RWPE1 (cell line): ENCODE measurements around the gene CBX1.

Experiments used
- CTCF ChIA-PET: fragments of 350-600 bp; sonication (Branson Sonifier 250); formaldehyde crosslinking; extraction: SDS; loops from one replicate; lab custom pipeline; 2021; lab: Yijun Ruan, JAX
- POLR2A ChIA-PET: fragments of 400-600 bp; formaldehyde crosslinking; extraction: SDS; loops from one replicate; lab custom pipeline; 2020; ENCODE audit warnings: antibody characterized with exemption; ENCODE audit not compliant: low non-redundant PET; lab: Yijun Ruan, JAX
- DNase-seq: peaks from one replicate; pipeline ENCODE4 v3.0.0; 2012; ENCODE audit warnings: low spot score
- H3K27ac ChIP-seq: fragments of 450-650 bp; 2 replicates; pipeline ENCODE4 v1.5.1; 2017
- CTCF ChIP-seq: fragments of 450-650 bp; conservative IDR thresholded peaks from 2 replicates; pipeline ENCODE4 v1.5.1; 2017; ENCODE audit warnings: low read depth, mild to moderate bottlenecking

The CBX1 gene

GRCh38 chr17:48111937-48112241 is 10.6 kb upstream of the CBX1 start:
- CTCF ChIA-PET: interaction anchor here (1.0 kb wide), 1 partner anchor 12 kb away, joined by 3 read pairs; no protein-coding TSS in a partner anchor
- no peak for TF ChIP-seq CTCF
- no peak overlapping the region for H3K27ac ChIP-seq
- DNase-seq: no peak
- POLR2A ChIA-PET: no interaction called here

GRCh38 chr17:48110761-48111160 is 9.5 kb upstream of the CBX1 start:
- POLR2A ChIA-PET: no interaction called here
- no peak for TF ChIP-seq CTCF
- CTCF ChIA-PET: no interaction called here

GRCh38 chr17:48107137-48108055 is 6.1 kb upstream of the CBX1 start, which contains the start of gene SNX11:
SNX11 (plus strand) TSS chr17:48107766; CDS start chr17:48112044, 4,278 bp downstream.
- no peak for TF ChIP-seq CTCF
- ChIA-PET POLR2A (interaction anchor here (0.7 to 1.1 kb wide), 2 partner anchors 9 to 20 kb away, joined by 3 read pairs; no protein-coding TSS in a partner anchor), CTCF (interaction anchor here (0.6 to 1.4 kb wide), 5 partner anchors 17 to 1035 kb away, joined by 3 read pairs; no protein-coding TSS in a partner anchor)
- DNase-seq: peak; percentile 89
- peak within 1 kb of the TSS; percentile 95 for H3K27ac ChIP-seq

More at GRCh38 chr17:48110761-48111160, 9.5 kb upstream of the CBX1 start:
- no peak for DNase-seq
- H3K27ac ChIP-seq: peak overlapping the region; percentile 21; the same call in 1 of the 2 replicates

- peak overlapping the region; percentile 95 for H3K27ac ChIP-seq
- TF ChIP-seq CTCF: no peak
- no peak for DNase-seq
- ChIA-PET CTCF (interaction anchor here (0.7 to 1.4 kb wide), 3 partner anchors 17 to 1034 kb away, joined by 3 read pairs; no protein-coding TSS in a partner anchor), POLR2A (interaction anchor here (0.7 kb wide), 1 partner anchor 9 kb away, joined by 4 read pairs; no protein-coding TSS in a partner anchor)
Measured at GRCh38 chr17:48106802-48107136, 5.5 kb upstream of the CBX1 start.

- ChIA-PET CTCF (interaction anchor here (0.6 to 1.0 kb wide), 2 partner anchors 20 to 24 kb away, joined by 3 read pairs; no protein-coding TSS in a partner anchor), POLR2A (no interaction called here)
- no peak for DNase-seq
- no peak for TF ChIP-seq CTCF
- no peak overlapping the region; the same call in 1 of the 2 replicates for H3K27ac ChIP-seq
Measured at GRCh38 chr17:48104440-48104839, 3.2 kb upstream of the CBX1 start.

GRCh38 chr17:48102798-48103715 is 1.8 kb upstream of the CBX1 start:
- no peak for DNase-seq
- H3K27ac ChIP-seq: no peak overlapping the region
- no peak for TF ChIP-seq CTCF
- CTCF ChIA-PET: interaction anchor here (0.7 kb wide), 1 partner anchor 28 kb away, joined by 3 read pairs; no protein-coding TSS in a partner anchor
- POLR2A ChIA-PET: no interaction called here
